Pancreas (tissue), 10 donors: ENCODE results near the gene ADGRG4. TPM values are rescaled to one million over a fixed set of nuclear protein-coding genes. Genes with fewer than 3 reads are reported as not detected.

Experiments
- ATAC-seq, 4 donors: fragments of 200-7000 bp; cut with Tn5 transposase; one replicate each; pipeline versions ENCODE4 v1.8.0 to v1.9.1; 2020; ENCODE audit warnings: mild to moderate bottlenecking in 4 of 4, moderate library complexity in 4 of 4
- DNase-seq, 6 donors: peaks; one replicate each; pipeline ENCODE4 v3.0.0-alpha.2; 2020
- FAIRE-seq: peaks from 2 replicates; lab custom pipeline; 2012; peaks lifted over from hg19 to GRCh38; lab: Jason Lieb, UNC
- H3K27ac ChIP-seq, 4 donors: fragments of 200-600 bp; sonication (generic); 1 replicate in 3 of 4; 2 replicates in 1 of 4; pipeline versions ENCODE4 v1.5.0 to v1.8.0; 2020
- H3K27me3 ChIP-seq, 4 donors: fragments of 200-600 bp; one replicate each; pipeline ENCODE4 v1.8.0; 2021
- H3K36me3 ChIP-seq, 3 donors: fragments of 200-600 bp; sonication (generic) in 1 of 3; one replicate each; pipeline versions ENCODE4 v1.5.0 to v1.8.0; 2020 to 2021
- H3K4me1 ChIP-seq, 3 donors: fragments of 200-600 bp; one replicate each; pipeline ENCODE4 v1.8.0; 2021
- H3K4me3 ChIP-seq, 4 donors: fragments of 200-600 bp; sonication (generic) in 2 of 4; one replicate each; pipeline versions ENCODE4 v1.5.0 to v1.8.0; 2020 to 2021
- H3K9me3 ChIP-seq, 4 donors: fragments of 200-600 bp; one replicate each; pipeline ENCODE4 v1.8.0; 2021
- WGBS, 2 donors: extraction: QIAGEN DNeasy Blood & Tissue Kit; methylation state at CpG; one replicate each; pipeline ENCODE4 v1.1.7; 2013; 5-methylcytosine and 5-hydroxymethylcytosine counted together
- intact Hi-C, 3 donors: fragments of 100-400 bp; cut with DNase I; formaldehyde crosslinking; loops; one replicate each; pipeline versions ENCODE4 v1.11.1 to v1.14.2; 2022
- polyA plus RNA-seq, 2 donors: library from polyadenylated mRNA; stranded (reverse); fragments of 200-250 nt; gene quantifications; one replicate each; pipeline ENCODE4 v1.2.3, GENCODE V29; 2013
- total RNA-seq, 6 donors: library from RNA; stranded (reverse); fragmentation: NEBNext Ultra II Directional in 4 of 6; extraction: Animal tissue kit (Norgen Biotek cat#: 25700) in 4 of 6; gene quantifications; one replicate each; pipeline versions ENCODE4 v1.2.1 to v1.2.4, GENCODE V29; 2021 to 2023
- TF ChIP-seq, protein P1 (sequence below), 4 donors: fragments of 200-600 bp; sonication (generic) in 3 of 4; IDR thresholded peaks; one replicate each; pipeline versions ENCODE4 v1.5.0 to v1.8.0; 2021; ENCODE audit warnings: antibody characterized with exemption in 4 of 4
- donor health status: healthy with polysubstance abuse.
- donor health status: DM: no; HTN: no; CAD: no; lungs with moderate emphysema.
- donor health status: DM: no; HTN: no; CAD: no.
- donor health status: control.
- donor health status: control.
- donor health status: Bipolar disorder and iron deficiency.
- donor health status: DM: yes; HTN: yes; CAD: no.
- donor health status: DM: no; HTN: no; CAD: no.
- donor health status: DM: no; HTN: no; CAD: no.
- donor health status: DM: yes; HTN: yes; CAD: no.

Gene ADGRG4
- total and polyA plus RNA-seq, 8 donors: 0.02 TPM; not detected in 7

DNA sequence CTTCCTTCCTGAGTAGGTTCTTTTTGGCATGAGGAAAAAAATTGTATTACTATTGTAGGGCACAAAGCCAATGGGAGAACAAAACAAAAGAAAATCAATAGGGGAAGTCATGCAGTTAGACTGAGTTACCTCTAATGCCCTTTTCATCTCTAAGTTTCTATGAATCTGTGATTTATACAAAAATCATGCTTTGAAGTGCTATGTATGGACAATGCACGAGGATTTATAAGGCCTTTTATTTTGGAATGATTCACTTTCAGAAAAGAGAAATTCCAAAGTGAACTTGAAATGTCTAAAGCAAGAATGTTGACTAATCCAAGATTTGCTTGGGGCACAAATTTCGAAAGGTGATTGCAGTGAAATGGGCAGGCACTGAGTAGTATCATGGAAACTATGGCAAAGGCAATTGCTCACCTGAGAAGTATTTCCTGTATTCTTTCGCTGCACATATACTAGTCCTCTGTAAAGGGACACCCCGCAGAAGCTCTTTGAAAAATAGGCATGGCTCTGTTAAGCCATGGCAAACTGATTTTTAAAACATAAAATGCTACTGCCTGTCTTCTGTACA lies 52.8 kb downstream of the ADGRG4 start:
- TF ChIP-seq, protein P1, sequence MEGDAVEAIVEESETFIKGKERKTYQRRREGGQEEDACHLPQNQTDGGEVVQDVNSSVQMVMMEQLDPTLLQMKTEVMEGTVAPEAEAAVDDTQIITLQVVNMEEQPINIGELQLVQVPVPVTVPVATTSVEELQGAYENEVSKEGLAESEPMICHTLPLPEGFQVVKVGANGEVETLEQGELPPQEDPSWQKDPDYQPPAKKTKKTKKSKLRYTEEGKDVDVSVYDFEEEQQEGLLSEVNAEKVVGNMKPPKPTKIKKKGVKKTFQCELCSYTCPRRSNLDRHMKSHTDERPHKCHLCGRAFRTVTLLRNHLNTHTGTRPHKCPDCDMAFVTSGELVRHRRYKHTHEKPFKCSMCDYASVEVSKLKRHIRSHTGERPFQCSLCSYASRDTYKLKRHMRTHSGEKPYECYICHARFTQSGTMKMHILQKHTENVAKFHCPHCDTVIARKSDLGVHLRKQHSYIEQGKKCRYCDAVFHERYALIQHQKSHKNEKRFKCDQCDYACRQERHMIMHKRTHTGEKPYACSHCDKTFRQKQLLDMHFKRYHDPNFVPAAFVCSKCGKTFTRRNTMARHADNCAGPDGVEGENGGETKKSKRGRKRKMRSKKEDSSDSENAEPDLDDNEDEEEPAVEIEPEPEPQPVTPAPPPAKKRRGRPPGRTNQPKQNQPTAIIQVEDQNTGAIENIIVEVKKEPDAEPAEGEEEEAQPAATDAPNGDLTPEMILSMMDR (IDR thresholded peaks at IDR 0.05): no peak
- FAIRE-seq: no peak
- Histone ChIP-seq H3K27me3 (no peaks in the 10 kb centered on the region), H3K4me1 (no peaks in the 10 kb centered on the region), H3K9me3 (no peaks in the 10 kb centered on the region), H3K4me3 (no peak overlapping the region), H3K36me3 (no peaks in the 10 kb centered on the region), H3K27ac (no peak overlapping the region)
- no peak for DNase-seq
- intact Hi-C loops: no loop called here
- no peak for ATAC-seq
- WGBS, 2 donors: 60 to 77% methylated on average over 4 of the region's 4 CpGs

DNA sequence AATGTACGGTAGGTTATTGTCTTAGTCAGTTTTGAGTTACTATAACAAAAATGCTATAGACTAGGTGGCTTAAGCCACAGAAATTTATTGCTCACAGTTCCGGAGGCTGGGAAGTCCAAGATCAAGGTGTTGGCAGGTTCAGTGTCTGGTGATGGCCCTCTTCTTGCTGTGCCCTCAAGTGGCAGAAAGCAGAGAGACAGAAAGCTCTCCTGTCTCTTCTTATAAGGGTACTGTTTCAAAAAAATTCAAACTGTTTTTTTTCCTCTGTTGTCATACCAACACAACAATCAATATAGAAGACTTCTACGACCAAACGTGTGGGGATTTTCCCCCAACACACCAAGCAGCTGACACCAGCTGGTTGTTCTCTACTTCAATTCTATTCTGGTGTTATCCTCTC lies 53.4 kb downstream of the ADGRG4 start:
- intact Hi-C loops: no loop called here
- H3K9me3 ChIP-seq: no peaks in the 10 kb centered on the region
- H3K27me3 ChIP-seq: no peaks in the 10 kb centered on the region
- DNase-seq (no peak), FAIRE-seq (peak; percentile 54), ATAC-seq (no peak)
- no peaks in the 10 kb centered on the region for H3K4me1 ChIP-seq
- H3K27ac ChIP-seq: no peak overlapping the region
- WGBS, 2 donors: 63 to 71% methylated on average over 4 of the region's 4 CpGs
- TF ChIP-seq, protein P1 (IDR thresholded peaks at IDR 0.05): no peak
- H3K36me3 ChIP-seq: no peaks in the 10 kb centered on the region
- no peak overlapping the region for H3K4me3 ChIP-seq

DNA sequence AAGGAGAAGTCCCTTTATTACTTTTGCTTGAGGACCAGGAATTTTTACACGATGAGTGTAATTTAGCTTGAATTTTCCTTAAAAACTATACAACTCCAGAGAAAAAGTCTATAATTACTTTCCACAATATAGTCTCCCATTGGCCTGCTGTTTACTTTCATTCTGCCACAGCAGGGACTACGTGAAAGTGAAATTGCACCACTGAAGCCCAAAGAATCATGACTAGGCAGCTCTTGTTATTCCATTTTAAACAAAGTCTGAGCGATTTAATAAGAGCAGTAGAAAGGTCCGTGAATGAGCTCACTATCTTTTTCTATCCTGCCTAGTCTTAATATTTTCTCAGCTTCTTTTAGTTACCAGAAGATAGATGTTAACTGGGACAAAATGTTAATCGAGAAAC lies 68.6 kb downstream of the ADGRG4 start:
- 53 to 73% methylated on average over 5 of the region's 5 CpGs for WGBS, 2 donors
- intact Hi-C loops: no loop called here
- FAIRE-seq (no peak), ATAC-seq (no peak), DNase-seq (no peak)
- Histone ChIP-seq H3K27me3 (peaks cover 0 to 26% (median 0%) of the 10 kb centered on the region in 4 donors), H3K36me3 (no peaks in the 10 kb centered on the region), H3K4me1 (no peaks in the 10 kb centered on the region), H3K4me3 (no peak overlapping the region), H3K9me3 (no peaks in the 10 kb centered on the region), H3K27ac (no peak overlapping the region)
- TF ChIP-seq, protein P1 (IDR thresholded peaks at IDR 0.05): no peak

DNA sequence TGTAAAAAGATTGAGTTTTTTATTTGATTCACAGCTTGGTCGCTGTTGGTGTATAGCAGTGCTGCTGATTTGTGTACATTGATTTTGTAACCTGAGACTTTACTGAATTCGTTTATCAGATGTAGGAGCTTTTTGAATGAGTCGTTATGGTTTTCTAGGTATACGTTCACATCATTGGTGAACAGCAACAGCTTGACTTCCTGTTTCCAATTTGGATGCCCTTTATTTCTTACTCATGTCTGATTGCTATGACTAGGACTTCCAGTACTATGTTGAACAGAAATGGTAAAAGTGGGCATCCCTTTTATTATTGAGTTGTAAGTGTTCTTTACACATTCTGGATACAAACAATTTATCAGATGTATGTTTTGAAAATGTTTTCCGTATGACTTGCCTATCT lies 76.0 kb downstream of the ADGRG4 start:
- no peak for FAIRE-seq

More for the DNA sequence above, 76.0 kb downstream of the ADGRG4 start:
- DNase-seq (no peak), ATAC-seq (no peak)
- H3K27me3 ChIP-seq: peaks cover 0 to 4% (median 0%) of the 10 kb centered on the region in 4 donors
- no peak overlapping the region for H3K4me3 ChIP-seq
- 64 to 66% methylated on average over 5 of the region's 5 CpGs for WGBS, 2 donors
- no peak overlapping the region for H3K27ac ChIP-seq
- H3K36me3 ChIP-seq: no peaks in the 10 kb centered on the region
- intact Hi-C loops: no loop called here
- H3K9me3 ChIP-seq: no peaks in the 10 kb centered on the region
- H3K4me1 ChIP-seq: no peaks in the 10 kb centered on the region
- TF ChIP-seq, protein P1 (IDR thresholded peaks at IDR 0.05): no peak
